Esophagus squamous epithelium (tissue), 4 donors: Measurements from ENCODE around the gene FPR2.

Source experiments
- CTCF ChIP-seq, 6 experiments: fragments of 450-650 bp in 4 of 6; fragments of 200-600 bp in 2 of 6; sonication (generic) in 2 of 6; IDR thresholded peaks; one replicate each; pipeline ENCODE4 v1.5.1; 2016 to 2019; ENCODE audit warnings: antibody characterized with exemption in 6 of 6, mild to moderate bottlenecking in 4 of 6, moderate library complexity in 4 of 6
- POLR2A ChIP-seq, 4 donors: fragments of 450-650 bp; IDR thresholded peaks; one replicate each; pipeline ENCODE4 v1.6.1; 2017; ENCODE audit warnings: antibody characterized with exemption in 4 of 4, mild to moderate bottlenecking in 4 of 4, moderate library complexity in 3 of 4

- TF ChIP-seq CTCF (IDR thresholded peaks at IDR 0.05) (no peak), POLR2A (IDR thresholded peaks at IDR 0.05) (no peak)
Observed at GRCh38 chr19:51779703-51780102, 18.7 kb downstream of the FPR2 start.
